ENCODE measurements around the gene PDLIM4.

PDLIM4 gene

DNA sequence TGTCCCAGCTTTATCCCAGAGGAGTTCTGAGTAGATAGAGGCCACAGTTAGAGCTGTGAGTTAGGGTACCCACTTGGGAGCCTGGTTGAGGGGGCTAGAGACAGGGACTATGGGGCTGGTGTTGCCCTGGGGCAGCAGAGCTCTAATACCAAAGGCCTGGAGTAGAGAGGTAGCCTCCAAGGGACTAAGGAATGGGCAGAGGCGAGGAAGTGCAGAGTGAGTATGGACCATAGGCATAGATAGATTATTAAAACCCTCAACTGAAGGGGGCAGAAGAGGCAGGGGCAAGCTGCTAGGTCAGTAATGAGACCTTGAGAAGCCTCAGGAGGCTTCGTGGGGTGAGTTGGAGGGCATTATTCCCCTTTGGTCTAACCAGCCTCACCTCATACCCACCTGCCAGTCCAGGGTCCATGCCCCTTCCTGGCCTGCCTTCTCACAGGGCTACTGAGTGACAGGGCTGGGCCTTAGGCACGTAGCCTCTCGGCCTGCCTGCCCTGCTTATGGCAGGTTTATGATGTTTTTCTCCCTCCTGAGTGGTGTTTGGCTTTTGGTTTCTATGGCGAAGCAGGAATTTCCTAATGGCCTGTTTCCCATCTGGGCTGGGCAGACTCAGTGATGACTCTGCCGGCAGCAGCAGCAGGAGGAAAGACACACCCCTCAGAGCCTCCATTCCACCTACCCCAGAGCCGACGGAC lies 8.0 kb downstream of the PDLIM4 start:
- no peak for ATAC-seq
- Mint-ChIP-seq H3K27ac (no peak overlapping the region), H3K4me3 (no peak overlapping the region), H3K27me3 (no peaks in the 10 kb centered on the region), H3K4me1 (peaks cover 66% of the 10 kb centered on the region), H3K36me3 (ENCODE audit: low read depth) (no peaks in the 10 kb centered on the region), H3K9me3 (no peaks in the 10 kb centered on the region)
- DNase-seq = no peak

DNA sequence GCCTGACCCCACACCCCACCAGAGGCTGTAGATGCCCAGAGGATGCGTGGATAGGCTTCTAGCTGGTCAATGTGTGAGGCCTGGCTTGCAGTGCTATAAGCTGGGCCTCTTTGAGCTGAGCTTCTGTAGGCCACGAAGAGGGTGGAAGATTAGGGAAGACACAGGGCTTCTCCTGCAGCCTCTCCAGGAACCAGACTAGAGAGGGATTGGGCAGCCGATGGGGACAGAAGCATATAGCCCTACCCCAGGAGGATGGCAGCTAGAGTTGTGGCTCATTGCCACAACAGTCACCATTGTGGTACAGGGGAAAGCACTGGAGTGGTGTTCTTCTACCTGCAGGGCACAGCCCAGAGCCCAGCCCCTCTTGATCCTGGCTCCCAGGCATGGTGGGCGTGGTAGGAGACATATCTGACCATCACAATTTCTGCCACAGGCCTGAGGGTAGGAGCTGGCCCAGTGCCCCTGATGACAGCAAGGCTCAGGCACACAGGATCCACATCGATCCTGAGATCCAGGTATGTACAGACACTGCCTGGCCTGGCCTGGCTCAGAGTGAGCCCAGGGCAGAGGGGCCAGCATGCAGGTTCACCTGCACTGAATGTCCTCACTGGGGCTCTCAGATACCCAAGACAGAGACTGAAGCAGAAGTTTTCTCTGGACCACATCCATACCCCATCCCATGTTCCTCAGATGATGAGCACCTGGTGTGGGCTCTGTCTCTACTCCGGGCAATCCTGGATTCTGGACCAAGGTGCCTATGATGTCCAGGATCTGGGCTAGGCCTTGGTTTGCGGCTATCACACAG lies 8.7 kb downstream of the PDLIM4 start:
- H3K4me3 Mint-ChIP-seq = no peak overlapping the region
- H3K4me1 Mint-ChIP-seq = peaks cover 58% of the 10 kb centered on the region
- H3K36me3 Mint-ChIP-seq (ENCODE audit: low read depth) = no peaks in the 10 kb centered on the region
- H3K27me3 Mint-ChIP-seq = no peaks in the 10 kb centered on the region
- DNase-seq (no peak), ATAC-seq (no peak)
- H3K9me3 Mint-ChIP-seq = no peaks in the 10 kb centered on the region
- no peak overlapping the region for H3K27ac Mint-ChIP-seq

DNA sequence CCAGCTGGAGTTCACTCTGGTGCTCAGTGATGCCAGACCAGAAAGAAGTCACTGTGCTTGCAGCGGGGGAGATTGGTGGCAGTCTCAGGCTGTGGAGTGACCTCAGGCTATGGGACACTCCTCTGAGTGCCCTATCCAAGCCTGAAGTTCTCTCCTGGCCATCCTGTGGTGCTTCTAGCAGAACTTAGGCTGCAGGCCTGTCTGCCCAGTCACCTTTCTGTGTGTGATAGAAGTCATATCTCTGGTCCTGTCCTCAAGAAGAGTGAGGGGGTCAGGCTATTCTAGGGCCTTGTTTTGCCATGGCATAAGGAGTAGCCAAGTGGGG lies 9.3 kb downstream of the PDLIM4 start:
- Mint-ChIP-seq H3K27me3 (no peaks in the 10 kb centered on the region), H3K27ac (no peak overlapping the region), H3K36me3 (ENCODE audit: low read depth) (no peaks in the 10 kb centered on the region), H3K9me3 (no peaks in the 10 kb centered on the region), H3K4me3 (no peak overlapping the region), H3K4me1 (peaks cover 53% of the 10 kb centered on the region)
- DNase-seq (no peak), ATAC-seq (no peak)

DNA sequence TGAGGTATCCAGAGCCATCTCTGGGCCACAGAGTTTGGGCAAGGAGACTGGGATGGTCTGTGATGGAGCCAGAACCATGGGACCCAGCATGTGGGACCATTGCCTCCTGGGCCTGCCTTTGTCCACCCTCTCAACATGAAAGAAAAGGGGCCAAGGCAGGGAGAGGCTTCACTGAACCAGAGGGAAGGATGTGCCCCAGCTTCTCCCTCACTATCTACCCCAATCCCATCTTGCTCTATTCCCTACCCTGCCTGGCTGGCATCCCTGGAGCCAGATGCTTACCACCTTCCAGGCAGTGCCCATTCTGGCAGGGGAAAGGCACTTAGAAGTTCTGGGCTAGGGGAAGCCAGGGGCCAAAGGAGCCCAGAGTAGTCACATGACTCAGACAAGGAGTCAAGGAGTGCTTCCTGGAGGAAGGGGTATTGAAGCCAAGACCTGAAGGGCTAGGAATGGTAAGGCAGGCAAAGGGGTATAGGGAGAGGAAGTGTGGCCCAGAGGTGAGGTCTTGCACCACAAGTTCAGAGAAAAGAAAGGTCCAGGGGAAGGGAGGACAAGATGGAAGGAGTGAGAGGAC lies 9.8 kb downstream of the PDLIM4 start:
- Mint-ChIP-seq H3K4me3 (no peak overlapping the region), H3K27ac (peak overlapping the region; percentile 32), H3K36me3 (ENCODE audit: low read depth) (no peaks in the 10 kb centered on the region), H3K4me1 (peaks cover 50% of the 10 kb centered on the region), H3K9me3 (no peaks in the 10 kb centered on the region), H3K27me3 (no peaks in the 10 kb centered on the region)
- DNase-seq (no peak), ATAC-seq (no peak)

DNA sequence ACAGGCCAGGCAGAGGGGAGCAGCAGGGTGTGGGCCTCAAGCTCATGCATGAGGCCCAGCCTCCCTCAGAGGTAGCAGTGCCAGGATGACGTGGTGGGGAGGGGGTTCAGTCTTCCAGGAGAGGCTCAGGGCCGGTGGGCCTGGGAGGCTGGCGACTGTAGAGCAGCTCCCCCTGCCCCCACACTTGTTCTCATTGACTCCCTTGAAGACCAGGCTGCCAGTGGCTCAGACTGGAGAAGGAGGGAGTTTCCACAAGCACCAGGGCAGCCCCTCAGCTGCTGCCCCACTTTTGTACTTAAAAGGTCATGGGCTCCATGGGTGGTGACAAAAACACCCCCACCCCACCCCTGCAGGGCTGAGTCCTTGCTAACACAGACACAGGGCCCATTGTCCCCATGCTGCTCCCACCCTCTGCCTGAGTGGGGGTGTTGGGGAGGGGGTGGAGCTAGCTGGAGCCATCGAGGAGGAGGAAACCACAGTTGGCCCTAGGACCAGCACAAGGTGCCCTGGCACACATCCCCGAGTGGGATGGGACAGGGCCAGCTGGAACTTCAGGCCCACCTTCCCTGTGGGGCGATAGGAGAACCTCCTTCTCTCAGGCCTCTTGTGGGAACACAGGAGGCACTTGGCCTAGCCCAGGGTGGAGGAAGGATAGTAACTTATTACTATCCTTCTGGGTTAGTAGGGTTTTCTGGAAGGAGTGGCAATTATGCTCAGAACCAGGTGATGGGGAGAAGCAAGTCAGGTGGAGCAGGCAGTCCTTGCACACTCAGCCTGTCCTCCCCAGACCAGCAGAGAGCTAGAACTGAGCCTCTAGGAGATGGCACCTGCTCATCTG lies 10.7 kb downstream of the PDLIM4 start:
- Mint-ChIP-seq H3K27ac (peak overlapping the region; percentile 32), H3K9me3 (no peaks in the 10 kb centered on the region), H3K36me3 (ENCODE audit: low read depth) (no peaks in the 10 kb centered on the region), H3K4me1 (peaks cover 47% of the 10 kb centered on the region), H3K27me3 (peaks cover 3% of the 10 kb centered on the region), H3K4me3 (no peak overlapping the region)
- peak; percentile 2 for ATAC-seq
- no peak for DNase-seq

DNA sequence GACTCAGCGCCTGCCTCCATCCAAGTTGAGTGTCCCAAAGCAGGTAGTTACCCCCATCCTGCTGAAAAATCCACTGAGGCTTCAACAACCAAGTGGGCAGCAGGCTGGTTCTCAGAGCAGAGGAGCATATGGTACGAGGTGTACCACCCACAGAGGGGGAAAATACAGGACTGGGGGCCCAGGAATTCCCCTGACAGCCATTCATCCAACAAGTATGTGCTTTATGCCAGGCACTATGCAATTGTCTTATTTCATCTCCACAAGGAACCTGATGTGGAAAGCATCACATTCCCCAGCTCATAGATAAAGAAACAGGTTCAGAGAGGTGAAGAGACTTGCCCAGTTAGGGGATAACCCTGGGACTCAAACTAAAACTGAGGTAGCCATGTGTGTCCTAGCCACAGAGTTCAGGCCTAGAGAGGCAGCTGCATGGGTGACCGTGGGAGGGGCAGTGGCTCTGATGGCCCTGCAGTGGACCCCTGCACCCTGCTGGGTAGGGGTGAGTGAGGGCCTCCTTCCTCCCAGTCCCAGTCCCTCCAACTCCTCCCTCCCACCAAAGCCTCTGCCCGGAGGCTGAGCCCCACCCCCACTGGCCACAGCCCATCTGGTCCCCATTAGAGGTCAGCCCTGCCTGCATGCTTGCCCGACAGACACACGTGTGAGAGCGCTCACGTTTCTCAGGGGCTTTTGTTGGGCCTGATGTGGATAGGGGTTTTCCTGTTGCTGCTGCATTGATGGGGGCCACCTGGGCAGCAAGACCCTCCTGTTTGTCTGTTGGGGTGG lies 11.5 kb downstream of the PDLIM4 start:
- ATAC-seq (no peak), DNase-seq (no peak)
- H3K9me3 Mint-ChIP-seq = no peaks in the 10 kb centered on the region
- H3K4me1 Mint-ChIP-seq = peaks cover 39% of the 10 kb centered on the region
- H3K36me3 Mint-ChIP-seq (ENCODE audit: low read depth) = no peaks in the 10 kb centered on the region
- H3K27me3 Mint-ChIP-seq = peaks cover 3% of the 10 kb centered on the region
- no peak overlapping the region for H3K27ac Mint-ChIP-seq
- H3K4me3 Mint-ChIP-seq = no peak overlapping the region

DNA sequence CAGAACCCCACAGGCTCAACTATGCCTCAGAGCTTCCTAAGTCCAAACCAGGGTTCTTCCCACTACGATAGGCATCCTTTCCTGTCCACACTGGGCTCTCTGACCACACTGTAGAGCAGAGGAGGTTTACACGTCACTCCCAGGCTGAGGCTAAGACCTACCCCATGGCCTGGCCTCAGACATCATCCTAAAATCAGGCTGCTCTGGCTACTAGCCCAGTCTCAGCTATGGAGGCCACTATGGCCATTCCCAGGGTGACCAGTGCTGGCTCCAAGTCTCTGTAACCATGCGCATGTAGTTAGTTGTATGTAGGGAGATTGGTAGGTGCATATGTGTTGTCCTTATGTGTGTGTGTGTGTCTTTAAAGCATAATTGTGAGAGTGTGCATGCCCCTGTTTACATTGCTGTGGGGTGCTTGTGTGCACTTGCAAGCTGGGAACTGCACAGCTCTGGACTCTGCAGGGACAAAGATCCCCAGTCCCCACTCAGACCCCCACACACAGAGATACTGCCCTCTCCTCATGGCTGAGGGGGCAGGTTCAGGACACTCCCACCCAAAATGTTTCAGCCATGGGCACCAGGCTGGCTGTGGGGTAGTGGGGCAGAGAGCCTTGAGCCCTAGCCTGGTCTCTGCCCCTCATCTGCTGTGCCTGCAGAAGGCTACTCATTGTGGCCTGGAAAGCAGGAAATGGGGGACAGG lies 12.3 kb downstream of the PDLIM4 start:
- H3K27ac Mint-ChIP-seq = no peak overlapping the region

DNA sequence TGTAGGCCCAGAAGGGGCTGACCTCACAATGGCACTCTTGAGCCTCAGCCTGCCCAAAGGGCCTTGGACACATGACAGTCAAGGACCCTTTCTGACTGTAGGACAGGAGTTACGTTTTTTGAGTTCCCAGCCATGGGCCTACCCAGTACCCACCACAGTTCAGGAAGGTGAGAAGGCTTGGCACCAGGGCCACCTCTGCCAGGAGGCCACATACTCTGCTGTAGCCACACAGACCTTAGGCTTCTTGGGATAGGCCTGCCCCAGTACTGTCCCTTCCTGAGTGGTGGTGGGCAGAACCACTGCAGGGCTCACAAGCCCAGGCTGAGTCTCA lies 12.8 kb downstream of the PDLIM4 start:
- Mint-ChIP-seq H3K9me3 (no peaks in the 10 kb centered on the region), H3K27ac (no peak overlapping the region), H3K4me1 (peaks cover 27% of the 10 kb centered on the region), H3K36me3 (ENCODE audit: low read depth) (no peaks in the 10 kb centered on the region), H3K27me3 (peaks cover 5% of the 10 kb centered on the region), H3K4me3 (no peak overlapping the region)
- ATAC-seq (no peak), DNase-seq (no peak)

More for the DNA sequence above, 12.3 kb downstream of the PDLIM4 start:
- Mint-ChIP-seq H3K27me3 (peaks cover 5% of the 10 kb centered on the region), H3K4me1 (peaks cover 30% of the 10 kb centered on the region), H3K9me3 (no peaks in the 10 kb centered on the region), H3K4me3 (no peak overlapping the region), H3K36me3 (ENCODE audit: low read depth) (no peaks in the 10 kb centered on the region)
- ATAC-seq = no peak
- DNase-seq = no peak

DNA sequence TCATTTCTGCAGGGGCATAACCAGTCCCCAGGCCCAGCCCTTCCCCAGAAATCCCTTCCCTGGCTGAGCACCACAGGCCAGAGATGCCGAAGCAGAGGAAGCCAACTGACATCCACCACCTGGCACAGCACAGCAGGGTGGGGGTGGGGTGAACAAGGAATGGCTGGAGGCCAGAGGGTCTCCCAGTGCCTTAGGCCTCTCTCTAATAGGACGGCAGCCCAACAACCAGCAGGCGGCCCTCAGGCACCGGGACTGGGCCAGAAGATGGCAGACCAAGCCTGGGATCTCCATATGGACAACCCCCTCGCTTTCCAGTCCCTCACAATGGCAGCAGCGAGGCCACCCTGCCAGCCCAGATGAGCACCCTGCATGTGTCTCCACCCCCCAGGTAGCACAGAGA lies 13.2 kb downstream of the PDLIM4 start:
- ATAC-seq (no peak), DNase-seq (no peak)
- H3K4me1 Mint-ChIP-seq = peaks cover 27% of the 10 kb centered on the region
- no peak overlapping the region for H3K27ac Mint-ChIP-seq
- H3K4me3 Mint-ChIP-seq = no peak overlapping the region
- no peaks in the 10 kb centered on the region for H3K9me3 Mint-ChIP-seq
- H3K36me3 Mint-ChIP-seq (ENCODE audit: low read depth) = no peaks in the 10 kb centered on the region
- peaks cover 5% of the 10 kb centered on the region for H3K27me3 Mint-ChIP-seq

DNA sequence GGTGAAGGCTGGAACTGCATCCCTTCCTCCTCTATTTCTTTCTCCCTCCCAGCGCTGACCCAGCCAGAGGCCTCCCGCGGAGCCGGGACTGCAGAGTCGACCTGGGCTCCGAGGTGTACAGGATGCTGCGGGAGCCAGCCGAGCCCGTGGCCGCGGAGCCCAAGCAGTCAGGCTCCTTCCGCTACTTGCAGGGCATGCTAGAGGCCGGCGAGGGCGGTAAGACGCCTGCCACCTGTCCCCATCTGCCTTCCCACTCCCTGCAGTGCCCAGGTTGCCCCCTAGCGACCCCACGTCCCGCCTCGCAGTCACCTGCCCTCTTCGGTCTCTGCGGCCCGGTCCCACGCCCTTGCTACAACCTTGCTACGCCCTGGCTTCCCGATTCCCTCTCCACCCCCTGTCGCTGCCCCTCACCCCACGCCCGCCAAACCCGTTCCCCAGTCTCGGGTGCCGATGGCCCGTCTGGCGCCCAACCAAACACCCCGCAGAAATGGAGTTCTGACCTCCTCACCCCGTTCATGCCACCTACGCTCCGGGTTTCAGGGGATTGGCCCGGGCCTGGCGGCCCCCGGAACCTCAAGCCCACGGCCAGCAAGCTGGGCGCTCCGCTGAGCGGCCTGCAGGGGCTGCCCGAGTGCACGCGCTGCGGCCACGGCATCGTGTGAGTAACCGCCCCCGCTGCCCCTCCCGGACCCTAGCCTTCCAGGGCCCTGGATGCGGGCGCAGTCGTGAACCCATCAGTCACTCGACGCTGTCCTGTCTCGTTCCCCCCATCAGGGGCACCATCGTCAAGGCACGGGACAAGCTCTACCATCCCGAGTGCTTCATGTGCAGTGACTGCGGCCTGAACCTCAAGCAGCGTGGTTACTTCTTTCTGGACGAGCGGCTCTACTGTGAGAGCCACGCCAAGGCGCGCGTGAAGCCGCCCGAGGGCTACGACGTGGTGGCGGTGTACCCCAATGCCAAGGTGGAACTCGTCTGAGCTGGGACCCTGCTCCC lies 14.1 kb downstream of the PDLIM4 start:
- H3K27ac Mint-ChIP-seq = no peak overlapping the region
- DNase-seq = no peak
- H3K4me3 Mint-ChIP-seq = no peak overlapping the region
- H3K4me1 Mint-ChIP-seq = peaks cover 27% of the 10 kb centered on the region
- H3K36me3 Mint-ChIP-seq (ENCODE audit: low read depth) = no peaks in the 10 kb centered on the region
- H3K27me3 Mint-ChIP-seq = peaks cover 5% of the 10 kb centered on the region
- ATAC-seq = peak; percentile 33
- no peaks in the 10 kb centered on the region for H3K9me3 Mint-ChIP-seq

DNA sequence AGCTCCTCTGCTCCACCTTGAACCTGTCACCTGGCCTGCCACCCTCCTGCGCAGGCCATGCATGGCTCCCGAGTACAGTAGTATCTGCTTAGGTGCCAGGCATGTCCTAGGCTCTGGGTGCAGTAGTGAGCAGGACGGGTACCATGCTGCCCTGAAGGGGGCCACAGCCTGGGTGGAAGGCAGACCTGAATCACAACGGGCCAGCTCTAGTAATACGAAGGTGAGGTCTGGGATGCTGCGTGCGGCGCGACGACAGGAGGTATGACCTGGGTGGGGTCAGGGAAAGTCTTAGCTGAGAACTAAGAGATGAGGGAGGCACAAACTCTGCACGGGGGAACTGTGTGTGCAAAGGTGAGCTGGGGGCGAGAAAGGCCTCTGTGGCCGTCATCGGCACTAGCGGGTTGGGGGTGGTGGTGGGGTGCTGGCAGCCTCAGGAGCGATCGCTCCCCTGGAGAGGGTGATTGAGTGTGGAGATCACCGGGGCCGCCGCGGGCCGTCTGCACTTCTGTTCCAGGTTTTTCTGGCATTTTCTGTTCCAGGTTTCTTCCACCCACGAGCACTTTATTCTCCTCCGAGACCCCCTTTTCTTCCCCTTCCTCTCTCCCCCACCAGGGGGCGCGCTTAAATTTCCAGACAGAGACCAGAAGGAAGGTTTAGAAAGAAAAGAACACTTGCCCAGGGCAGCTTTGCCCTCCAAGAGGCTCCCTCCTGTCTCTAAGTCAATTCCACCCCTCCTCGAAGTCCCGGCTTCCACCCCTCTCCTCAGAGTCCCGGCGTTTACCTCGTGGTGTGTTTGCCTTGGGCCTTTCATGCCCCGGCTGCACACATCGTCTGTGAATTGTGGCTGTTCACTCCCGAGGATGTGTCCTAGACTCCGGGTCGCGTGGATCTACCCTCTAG lies 15.1 kb downstream of the PDLIM4 start:
- DNase-seq = peak; percentile 82
- H3K4me3 Mint-ChIP-seq = no peak overlapping the region
- no peak for ATAC-seq

DNA sequence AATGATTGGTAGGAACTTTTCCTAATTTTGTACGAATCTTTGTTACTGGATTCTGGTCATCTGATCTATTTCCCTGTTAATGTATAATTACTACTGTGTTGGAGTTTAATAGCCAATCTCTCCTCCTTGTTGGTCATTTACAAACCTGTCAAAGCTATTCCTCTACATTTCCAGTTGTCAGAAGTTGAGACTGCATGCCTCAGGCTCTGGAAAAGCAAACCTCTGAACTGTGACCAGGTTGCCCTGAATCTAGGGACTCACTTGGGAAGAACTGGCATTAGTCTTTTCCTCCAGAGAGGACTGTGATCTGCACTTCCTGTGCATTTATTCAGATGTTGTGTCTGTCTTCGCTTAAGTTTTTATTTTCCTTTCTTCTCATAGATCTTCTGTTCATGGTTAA lies 16.1 kb downstream of the PDLIM4 start:
- H3K27me3 Mint-ChIP-seq = peaks cover 5% of the 10 kb centered on the region
- H3K36me3 Mint-ChIP-seq (ENCODE audit: low read depth) = no peaks in the 10 kb centered on the region
- no peak overlapping the region for H3K4me3 Mint-ChIP-seq
- H3K4me1 Mint-ChIP-seq = peaks cover 14% of the 10 kb centered on the region
- no peak for ATAC-seq
- H3K9me3 Mint-ChIP-seq = no peaks in the 10 kb centered on the region
- no peak overlapping the region for H3K27ac Mint-ChIP-seq
- no peak for DNase-seq

More for the DNA sequence above, 15.1 kb downstream of the PDLIM4 start:
- peaks cover 24% of the 10 kb centered on the region for H3K4me1 Mint-ChIP-seq
- H3K9me3 Mint-ChIP-seq = no peaks in the 10 kb centered on the region
- peaks cover 5% of the 10 kb centered on the region for H3K27me3 Mint-ChIP-seq
- H3K36me3 Mint-ChIP-seq (ENCODE audit: low read depth) = no peaks in the 10 kb centered on the region
- no peak overlapping the region for H3K27ac Mint-ChIP-seq
